Parathyroid adenoma (tissue), 2 donors: Measurements from ENCODE around the gene XXYLT1.

Experiments used
- H2AFZ ChIP-seq: fragments of 300-600 bp; sonication (generic); one replicate; pipeline ENCODE4 v1.7.0; 2017; ENCODE audit warnings: antibody characterized with exemption, mild to moderate bottlenecking
- H3K27ac ChIP-seq: fragments of 300-600 bp; sonication (generic); one replicate; pipeline ENCODE4 v1.7.0; 2017
- H3K27me3 ChIP-seq: fragments of 300-600 bp; sonication (generic); one replicate; pipeline ENCODE4 v1.7.0; 2017; ENCODE audit warnings: low read length; ENCODE audit not compliant: control insufficient read depth, insufficient read depth
- H3K36me3 ChIP-seq: fragments of 300-600 bp; sonication (generic); one replicate; pipeline ENCODE4 v1.7.0; 2017; ENCODE audit warnings: low read length; ENCODE audit not compliant: control insufficient read depth, insufficient read depth
- H3K4me1 ChIP-seq: fragments of 300-600 bp; sonication (generic); one replicate; pipeline ENCODE4 v1.7.0; 2017; ENCODE audit warnings: control low read depth
- H3K4me2 ChIP-seq: fragments of 300-600 bp; sonication (generic); one replicate; pipeline ENCODE4 v1.7.0; 2017; ENCODE audit warnings: low read length
- H3K4me3 ChIP-seq: fragments of 300-600 bp; sonication (generic); one replicate; pipeline ENCODE4 v1.7.0; 2017; ENCODE audit warnings: low read depth, low read length
- H3K79me2 ChIP-seq: fragments of 300-600 bp; sonication (generic); one replicate; pipeline ENCODE4 v1.7.0; 2017; ENCODE audit warnings: control low read depth
- H3K9ac ChIP-seq: fragments of 300-600 bp; sonication (generic); one replicate; pipeline ENCODE4 v1.7.0; 2017; ENCODE audit warnings: mild to moderate bottlenecking
- H3K9me3 ChIP-seq: fragments of 300-600 bp; sonication (generic); one replicate; pipeline ENCODE4 v1.7.0; 2017; ENCODE audit warnings: low read length; ENCODE audit not compliant: control insufficient read depth
- TF ChIP-seq, protein P1 (sequence below): fragments of 300-600 bp; sonication (generic); IDR thresholded peaks from one replicate; pipeline ENCODE4 v1.7.0; 2017; ENCODE audit warnings: antibody characterized with exemption, mild to moderate bottlenecking
- donor health status: primary hyperparathyroidism.

Gene XXYLT1

DNA sequence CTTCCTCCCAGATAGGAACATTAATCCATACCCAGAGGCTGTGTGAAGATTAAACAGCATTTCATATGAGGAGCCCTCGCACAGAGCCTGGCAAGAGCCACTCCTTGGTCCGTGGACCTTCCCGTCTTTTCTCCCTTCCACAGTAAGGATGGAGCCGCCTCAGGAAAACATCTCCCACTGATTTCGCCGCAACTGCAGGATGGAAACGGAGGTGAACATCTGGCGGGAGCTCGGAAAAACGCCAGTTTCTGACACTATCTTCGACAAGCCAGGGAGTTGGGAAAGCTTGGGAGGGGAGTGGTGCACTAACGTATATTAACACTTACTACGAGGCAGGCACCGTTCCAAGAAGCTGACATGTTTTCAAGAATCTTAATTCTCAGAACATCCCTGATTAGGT, 157.9 kb downstream of the XXYLT1 start:
- no peak overlapping the region for H2AFZ ChIP-seq
- no peaks in the 10 kb centered on the region for H3K4me1 ChIP-seq
- H3K27me3 ChIP-seq, result no peaks in the 10 kb centered on the region
- H3K9me3 ChIP-seq, result no peaks in the 10 kb centered on the region
- H3K79me2 ChIP-seq, result no peaks in the 10 kb centered on the region
- H3K4me2 ChIP-seq, result no peak overlapping the region
- no peaks in the 10 kb centered on the region for H3K36me3 ChIP-seq
- no peak overlapping the region for H3K4me3 ChIP-seq
- TF ChIP-seq, protein P1, sequence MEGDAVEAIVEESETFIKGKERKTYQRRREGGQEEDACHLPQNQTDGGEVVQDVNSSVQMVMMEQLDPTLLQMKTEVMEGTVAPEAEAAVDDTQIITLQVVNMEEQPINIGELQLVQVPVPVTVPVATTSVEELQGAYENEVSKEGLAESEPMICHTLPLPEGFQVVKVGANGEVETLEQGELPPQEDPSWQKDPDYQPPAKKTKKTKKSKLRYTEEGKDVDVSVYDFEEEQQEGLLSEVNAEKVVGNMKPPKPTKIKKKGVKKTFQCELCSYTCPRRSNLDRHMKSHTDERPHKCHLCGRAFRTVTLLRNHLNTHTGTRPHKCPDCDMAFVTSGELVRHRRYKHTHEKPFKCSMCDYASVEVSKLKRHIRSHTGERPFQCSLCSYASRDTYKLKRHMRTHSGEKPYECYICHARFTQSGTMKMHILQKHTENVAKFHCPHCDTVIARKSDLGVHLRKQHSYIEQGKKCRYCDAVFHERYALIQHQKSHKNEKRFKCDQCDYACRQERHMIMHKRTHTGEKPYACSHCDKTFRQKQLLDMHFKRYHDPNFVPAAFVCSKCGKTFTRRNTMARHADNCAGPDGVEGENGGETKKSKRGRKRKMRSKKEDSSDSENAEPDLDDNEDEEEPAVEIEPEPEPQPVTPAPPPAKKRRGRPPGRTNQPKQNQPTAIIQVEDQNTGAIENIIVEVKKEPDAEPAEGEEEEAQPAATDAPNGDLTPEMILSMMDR, result no peak
- no peak overlapping the region for H3K9ac ChIP-seq
- H3K27ac ChIP-seq, result no peak overlapping the region

DNA sequence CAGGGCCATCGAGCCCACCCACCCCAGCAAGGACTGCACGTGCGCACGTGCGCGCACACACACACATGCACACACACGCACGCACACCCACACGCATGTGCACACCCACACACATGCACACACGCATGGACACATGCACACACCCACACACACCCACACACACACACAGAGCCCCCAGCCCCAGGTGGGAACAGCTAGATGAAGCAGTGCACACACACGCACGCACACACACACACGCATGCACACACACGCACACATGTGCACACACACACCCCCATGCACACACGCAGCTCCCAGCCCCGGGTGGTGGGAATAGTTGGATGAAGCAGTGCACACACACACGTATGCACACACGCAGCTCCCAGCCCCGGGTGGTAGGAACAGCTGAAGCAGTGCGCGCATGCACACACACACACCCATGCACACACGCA, 158.6 kb downstream of the XXYLT1 start:
- H3K4me2 ChIP-seq, result no peak overlapping the region
- no peaks in the 10 kb centered on the region for H3K36me3 ChIP-seq
- H3K4me3 ChIP-seq, result no peak overlapping the region
- H3K4me1 ChIP-seq, result no peaks in the 10 kb centered on the region
- H3K9me3 ChIP-seq, result no peaks in the 10 kb centered on the region
- H2AFZ ChIP-seq, result no peak overlapping the region
- TF ChIP-seq, protein P1, result no peak
- no peaks in the 10 kb centered on the region for H3K27me3 ChIP-seq
- H3K27ac ChIP-seq, result no peak overlapping the region
- H3K9ac ChIP-seq, result no peak overlapping the region
- H3K79me2 ChIP-seq, result no peaks in the 10 kb centered on the region

DNA sequence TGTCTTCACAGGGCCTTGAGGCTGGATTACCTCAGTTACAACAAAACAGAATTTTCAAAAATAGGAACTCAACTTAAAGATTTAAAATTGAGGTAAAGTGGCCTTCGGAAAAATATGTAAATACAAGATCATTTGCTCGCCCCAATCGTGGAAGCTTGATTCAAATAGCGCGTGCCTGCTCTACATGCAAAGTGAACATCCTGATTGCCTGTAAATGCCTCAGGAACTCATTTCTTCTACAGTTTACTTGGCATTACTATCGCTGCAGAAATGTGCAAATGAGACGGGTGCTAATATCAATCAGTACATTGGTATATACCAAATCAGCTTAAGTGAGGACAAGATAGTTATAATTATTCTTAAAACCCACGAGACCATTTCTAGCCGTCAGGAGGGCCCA, 159.2 kb downstream of the XXYLT1 start:
- Histone ChIP-seq H3K27ac (no peak overlapping the region), H3K4me2 (no peak overlapping the region), H3K9ac (no peak overlapping the region), H3K79me2 (peaks cover under 1% of the 10 kb centered on the region), H3K27me3 (no peaks in the 10 kb centered on the region), H3K9me3 (no peaks in the 10 kb centered on the region), H3K4me1 (no peaks in the 10 kb centered on the region), H3K36me3 (no peaks in the 10 kb centered on the region), H2AFZ (no peak overlapping the region), H3K4me3 (no peak overlapping the region)
- TF ChIP-seq, protein P1, result no peak

DNA sequence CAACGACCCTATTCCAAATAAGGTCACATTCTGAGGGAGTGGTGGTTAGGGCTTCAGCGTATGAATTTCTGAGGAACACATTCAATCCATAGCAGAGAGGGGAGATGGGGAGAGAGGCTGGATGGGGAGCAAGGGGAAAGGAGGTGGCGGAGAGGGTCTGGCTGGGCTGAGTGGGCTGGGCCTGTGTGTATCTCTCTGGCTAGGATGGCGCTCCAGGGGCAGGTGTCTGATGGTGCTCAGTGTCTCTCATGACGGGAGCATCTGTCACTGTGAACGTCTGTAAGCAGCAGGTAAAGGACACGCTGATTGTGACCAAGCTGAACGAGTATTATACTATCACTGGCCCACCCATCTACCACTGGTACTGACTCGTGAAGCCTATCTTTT, 159.6 kb downstream of the XXYLT1 start:
- H3K4me2 ChIP-seq, result no peak overlapping the region
- H2AFZ ChIP-seq, result no peak overlapping the region
- H3K27me3 ChIP-seq, result no peaks in the 10 kb centered on the region
- no peak overlapping the region for H3K27ac ChIP-seq
- H3K4me3 ChIP-seq, result no peak overlapping the region
- H3K9me3 ChIP-seq, result no peaks in the 10 kb centered on the region
- H3K36me3 ChIP-seq, result no peaks in the 10 kb centered on the region
- H3K79me2 ChIP-seq, result peaks cover 5% of the 10 kb centered on the region
- TF ChIP-seq, protein P1, result no peak
- no peaks in the 10 kb centered on the region for H3K4me1 ChIP-seq
- H3K9ac ChIP-seq, result no peak overlapping the region

DNA sequence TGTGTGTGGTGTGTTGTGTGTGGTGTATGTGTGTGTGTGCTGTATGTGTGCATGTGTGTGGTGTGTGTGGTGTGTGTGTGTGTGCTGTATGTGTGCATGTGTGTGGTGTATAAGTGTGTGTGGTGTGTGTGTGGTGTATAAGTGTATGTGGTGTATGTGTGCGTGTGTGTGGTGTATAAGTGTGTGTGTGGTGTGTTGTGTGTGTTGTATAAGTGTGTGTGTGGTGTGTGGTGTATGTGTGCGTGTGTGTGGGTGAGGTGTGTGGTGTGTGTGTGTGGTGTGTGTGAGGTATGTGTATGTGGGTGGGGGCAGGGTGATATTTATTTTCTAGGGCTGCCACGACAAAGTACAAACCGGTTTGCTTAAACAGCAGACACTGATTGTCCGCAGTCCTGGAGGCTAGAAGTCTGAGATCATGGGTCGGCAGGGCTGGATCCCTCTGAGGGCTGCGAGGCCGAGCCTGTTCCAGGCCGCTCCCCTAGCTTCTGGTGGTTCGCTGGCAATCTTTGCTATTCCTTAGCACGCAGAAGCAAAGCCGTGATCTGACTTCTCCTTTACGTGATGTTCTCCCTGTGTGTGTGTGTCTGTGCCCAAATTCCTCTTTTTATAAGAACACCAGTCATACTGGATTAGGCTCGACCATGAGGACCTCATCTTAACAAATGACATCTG, 160.2 kb downstream of the XXYLT1 start:
- H2AFZ ChIP-seq, result no peak overlapping the region
- no peaks in the 10 kb centered on the region for H3K27me3 ChIP-seq
- H3K4me2 ChIP-seq, result no peak overlapping the region
- TF ChIP-seq, protein P1, result no peak
- no peak overlapping the region for H3K9ac ChIP-seq
- peaks cover 6% of the 10 kb centered on the region for H3K79me2 ChIP-seq
- H3K4me3 ChIP-seq, result no peak overlapping the region
- H3K36me3 ChIP-seq, result no peaks in the 10 kb centered on the region
- no peaks in the 10 kb centered on the region for H3K4me1 ChIP-seq
- no peak overlapping the region for H3K27ac ChIP-seq
- H3K9me3 ChIP-seq, result no peaks in the 10 kb centered on the region
